ENCODE measurements around the gene CSNK2A2. TPM values are rescaled to one million over a fixed set of nuclear protein-coding genes. Genes with fewer than 3 reads are reported as not detected.

Gene CSNK2A2
- total RNA-seq, 1 donor from 2014 or later, result 77.9 TPM

DNA sequence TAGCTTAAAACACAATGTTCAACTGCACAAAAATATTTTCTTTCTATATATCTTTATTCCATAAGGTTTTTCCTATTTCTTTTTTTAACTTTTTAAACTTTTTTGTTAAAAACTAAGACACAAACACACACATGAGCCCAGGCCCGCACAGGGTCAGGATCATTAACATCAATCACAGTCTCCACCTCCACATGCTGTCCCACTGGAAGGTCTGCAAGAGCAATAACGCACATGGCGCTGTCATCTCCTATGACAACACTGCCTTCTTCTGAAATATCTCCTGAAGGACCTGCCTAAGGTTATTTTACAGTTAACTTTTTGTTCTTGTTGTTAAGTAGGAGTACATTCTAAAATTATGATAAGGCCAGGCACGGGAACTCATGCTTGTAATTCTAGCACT, 72.9 kb downstream of the CSNK2A2 start:
- Mint-ChIP-seq H3K4me3 (ENCODE audit: unreplicated experiment) (no peak overlapping the region), H3K27me3 (ENCODE audit: unreplicated experiment) (no peaks in the 10 kb centered on the region), H3K27ac (ENCODE audit: unreplicated experiment) (no peak overlapping the region), H3K9me3 (ENCODE audit: unreplicated experiment) (no peaks in the 10 kb centered on the region), H3K36me3 (ENCODE audit: unreplicated experiment) (no peaks in the 10 kb centered on the region), H3K4me1 (ENCODE audit: unreplicated experiment) (peaks cover 54% of the 10 kb centered on the region)
- no peak for DNase-seq (ENCODE audit: extremely low spot score, unreplicated experiment)
- TF ChIP-seq, protein P1, sequence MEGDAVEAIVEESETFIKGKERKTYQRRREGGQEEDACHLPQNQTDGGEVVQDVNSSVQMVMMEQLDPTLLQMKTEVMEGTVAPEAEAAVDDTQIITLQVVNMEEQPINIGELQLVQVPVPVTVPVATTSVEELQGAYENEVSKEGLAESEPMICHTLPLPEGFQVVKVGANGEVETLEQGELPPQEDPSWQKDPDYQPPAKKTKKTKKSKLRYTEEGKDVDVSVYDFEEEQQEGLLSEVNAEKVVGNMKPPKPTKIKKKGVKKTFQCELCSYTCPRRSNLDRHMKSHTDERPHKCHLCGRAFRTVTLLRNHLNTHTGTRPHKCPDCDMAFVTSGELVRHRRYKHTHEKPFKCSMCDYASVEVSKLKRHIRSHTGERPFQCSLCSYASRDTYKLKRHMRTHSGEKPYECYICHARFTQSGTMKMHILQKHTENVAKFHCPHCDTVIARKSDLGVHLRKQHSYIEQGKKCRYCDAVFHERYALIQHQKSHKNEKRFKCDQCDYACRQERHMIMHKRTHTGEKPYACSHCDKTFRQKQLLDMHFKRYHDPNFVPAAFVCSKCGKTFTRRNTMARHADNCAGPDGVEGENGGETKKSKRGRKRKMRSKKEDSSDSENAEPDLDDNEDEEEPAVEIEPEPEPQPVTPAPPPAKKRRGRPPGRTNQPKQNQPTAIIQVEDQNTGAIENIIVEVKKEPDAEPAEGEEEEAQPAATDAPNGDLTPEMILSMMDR (IDR thresholded peaks at IDR 0.05), result no peak

DNA sequence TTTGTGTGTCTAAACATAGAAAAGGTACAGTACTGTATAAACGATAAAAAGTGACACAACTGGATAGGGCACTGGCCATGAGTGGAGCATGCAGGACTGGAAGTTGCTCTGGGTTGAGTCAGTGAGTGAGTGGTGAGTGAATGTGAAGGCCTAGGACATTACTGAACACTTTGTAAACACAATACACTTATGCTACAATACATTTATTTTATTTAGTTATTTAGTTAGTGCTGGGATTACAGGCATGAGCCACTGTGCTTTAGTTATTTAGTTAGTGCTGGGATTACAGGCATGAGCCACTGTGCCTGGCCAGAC, 73.3 kb downstream of the CSNK2A2 start:
- DNase-seq (ENCODE audit: extremely low spot score, unreplicated experiment), result no peak
- H3K4me1 Mint-ChIP-seq (ENCODE audit: unreplicated experiment), result peaks cover 55% of the 10 kb centered on the region
- no peak overlapping the region for H3K4me3 Mint-ChIP-seq (ENCODE audit: unreplicated experiment)
- H3K27me3 Mint-ChIP-seq (ENCODE audit: unreplicated experiment), result no peaks in the 10 kb centered on the region
- H3K36me3 Mint-ChIP-seq (ENCODE audit: unreplicated experiment), result no peaks in the 10 kb centered on the region
- TF ChIP-seq, protein P1 (IDR thresholded peaks at IDR 0.05), result no peak
- H3K9me3 Mint-ChIP-seq (ENCODE audit: unreplicated experiment), result no peaks in the 10 kb centered on the region
- H3K27ac Mint-ChIP-seq (ENCODE audit: unreplicated experiment), result no peak overlapping the region

- TF ChIP-seq, protein P1 (IDR thresholded peaks at IDR 0.05), result no peak
- Mint-ChIP-seq H3K9me3 (ENCODE audit: unreplicated experiment) (no peaks in the 10 kb centered on the region), H3K36me3 (ENCODE audit: unreplicated experiment) (no peaks in the 10 kb centered on the region), H3K4me1 (ENCODE audit: unreplicated experiment) (peaks cover 55% of the 10 kb centered on the region), H3K27me3 (ENCODE audit: unreplicated experiment) (no peaks in the 10 kb centered on the region), H3K4me3 (ENCODE audit: unreplicated experiment) (no peak overlapping the region), H3K27ac (ENCODE audit: unreplicated experiment) (no peak overlapping the region)
- no peak for DNase-seq (ENCODE audit: extremely low spot score, unreplicated experiment)
These were observed 73.9 kb downstream of the CSNK2A2 start for GRCh38 chr16:58123896-58124600.

DNA sequence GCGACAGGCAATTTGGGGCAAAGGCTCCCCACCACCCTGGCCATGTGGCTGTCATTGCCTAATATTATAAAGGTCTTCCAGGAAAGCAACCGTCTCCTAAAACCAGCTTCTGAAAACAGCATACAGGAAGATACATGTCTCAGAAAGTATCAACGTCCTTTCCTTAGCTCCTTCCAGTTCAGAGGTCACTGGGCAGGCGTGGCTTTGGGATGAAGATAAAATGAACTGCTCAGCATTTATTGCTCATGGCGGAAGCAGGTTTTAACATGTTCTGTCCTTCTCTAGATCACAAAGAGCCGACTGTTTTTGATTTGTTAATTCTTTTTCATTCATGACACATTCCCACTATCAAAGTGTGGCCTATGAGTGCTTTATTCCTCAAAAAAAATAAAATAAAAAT, 76.8 kb downstream of the CSNK2A2 start:
- H3K27me3 Mint-ChIP-seq (ENCODE audit: unreplicated experiment), result no peaks in the 10 kb centered on the region
- peaks cover 3% of the 10 kb centered on the region for H3K36me3 Mint-ChIP-seq (ENCODE audit: unreplicated experiment)
- peak overlapping the region; percentile 20 for H3K27ac Mint-ChIP-seq (ENCODE audit: unreplicated experiment)
- no peak for DNase-seq (ENCODE audit: extremely low spot score, unreplicated experiment)
- H3K4me3 Mint-ChIP-seq (ENCODE audit: unreplicated experiment), result no peak overlapping the region
- no peaks in the 10 kb centered on the region for H3K9me3 Mint-ChIP-seq (ENCODE audit: unreplicated experiment)
- TF ChIP-seq, protein P1 (IDR thresholded peaks at IDR 0.05), result no peak
- peaks cover 30% of the 10 kb centered on the region for H3K4me1 Mint-ChIP-seq (ENCODE audit: unreplicated experiment)

GRCh38 chr16:58120234-58120633, 77.7 kb downstream of the CSNK2A2 start:
- Mint-ChIP-seq H3K4me1 (ENCODE audit: unreplicated experiment) (peaks cover 28% of the 10 kb centered on the region), H3K27ac (ENCODE audit: unreplicated experiment) (peak overlapping the region; percentile 56), H3K36me3 (ENCODE audit: unreplicated experiment) (peaks cover 9% of the 10 kb centered on the region), H3K4me3 (ENCODE audit: unreplicated experiment) (no peak overlapping the region), H3K9me3 (ENCODE audit: unreplicated experiment) (no peaks in the 10 kb centered on the region), H3K27me3 (ENCODE audit: unreplicated experiment) (no peaks in the 10 kb centered on the region)
- no peak for DNase-seq (ENCODE audit: extremely low spot score, unreplicated experiment)
- TF ChIP-seq, protein P1 (IDR thresholded peaks at IDR 0.05), result no peak

Data from osteocyte (in vitro differentiated cells).